HG03571 (cell line): ENCODE measurements around the gene RBM45.
"Not testable (repeated sequence)": the region's sequence is repeated elsewhere in the genome, so short reads cannot be mapped to it uniquely, and the experiment has no call there.

ENCODE experiments used
- ATAC-seq: cut with Tn5 transposase; IDR thresholded peaks from one replicate; pipeline ENCODE4 v1.9.1; 2021; ENCODE audit not compliant: unreplicated experiment

The RBM45 gene

DNA sequence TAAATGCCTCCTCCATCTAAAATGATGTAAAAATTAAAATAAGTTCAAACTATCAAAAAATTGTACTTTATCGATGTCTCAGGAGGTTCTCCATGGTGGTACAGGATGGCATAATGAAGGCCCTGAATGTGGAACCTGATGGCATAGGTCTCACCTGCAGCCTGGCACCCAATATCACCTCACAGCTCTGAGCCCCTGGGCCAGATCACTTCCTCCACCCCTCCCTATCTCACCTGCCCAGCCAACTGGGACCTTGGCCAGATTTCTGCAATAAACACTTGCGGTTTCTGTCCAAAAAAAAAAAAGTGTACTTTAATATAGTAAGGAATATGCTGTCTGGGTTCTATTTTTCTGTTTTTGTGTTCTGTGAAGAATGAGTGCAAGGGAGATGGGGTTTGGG lies 6.7 kb upstream of the RBM45 start:
- ATAC-seq = no peak

DNA sequence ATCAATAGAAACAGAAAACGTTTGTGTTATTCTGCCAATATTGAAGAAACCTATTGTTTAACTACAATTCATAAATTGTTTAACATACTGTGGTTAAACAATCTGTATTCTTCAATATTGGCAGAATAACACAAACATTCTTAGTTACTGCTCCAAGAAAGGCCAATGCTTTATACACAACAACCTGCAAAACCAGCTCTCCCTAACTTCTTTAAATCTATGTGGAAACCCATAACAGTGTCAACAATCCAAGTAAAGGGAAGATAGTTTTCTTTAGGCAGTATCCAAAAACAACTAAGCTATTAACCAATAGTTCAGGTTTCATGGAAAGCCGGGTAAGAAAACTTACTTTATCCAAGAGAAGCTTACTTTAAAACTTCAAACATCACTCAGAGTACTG lies 6.2 kb upstream of the RBM45 start:
- ATAC-seq = no peak

DNA sequence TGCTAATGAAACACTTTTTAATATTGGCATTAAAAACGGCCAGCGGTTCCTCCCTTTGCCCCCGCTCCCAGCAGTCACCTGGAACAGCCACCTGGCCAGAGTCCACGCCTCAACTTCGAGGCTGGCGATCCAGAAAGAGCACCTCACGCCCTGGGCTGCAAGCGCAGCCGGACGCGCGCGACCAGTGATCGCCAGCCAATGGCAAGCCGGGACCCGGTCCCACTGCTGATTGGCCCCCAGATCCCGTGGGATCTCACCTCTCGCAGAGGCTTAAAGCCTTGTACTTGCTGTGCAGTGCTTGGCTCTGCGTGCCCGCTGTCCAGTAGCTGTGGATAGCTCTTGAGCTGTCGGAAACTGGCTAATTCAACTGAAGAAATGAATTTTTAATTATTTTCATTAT lies 4.1 kb upstream of the RBM45 start:
- no peak for ATAC-seq

DNA sequence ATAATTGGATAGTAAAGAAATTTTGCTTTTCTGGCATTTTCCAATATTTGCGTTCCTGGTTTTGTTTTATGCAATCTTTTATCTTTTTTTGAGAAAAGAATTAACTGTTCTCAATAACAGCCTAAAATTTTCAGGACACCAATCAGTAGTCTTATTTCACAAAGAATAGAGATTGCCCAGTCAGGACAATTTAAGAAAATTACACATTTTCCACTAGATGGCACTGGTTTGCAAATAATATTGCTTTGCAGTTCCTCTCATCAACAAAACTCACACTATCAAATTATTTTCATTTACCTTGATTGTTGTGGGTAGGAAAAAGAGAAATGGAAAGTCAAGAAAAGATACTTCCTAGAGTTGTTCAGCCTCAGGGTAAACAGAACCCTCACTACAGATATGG lies 2.4 kb upstream of the RBM45 start:
- no peak for ATAC-seq

DNA sequence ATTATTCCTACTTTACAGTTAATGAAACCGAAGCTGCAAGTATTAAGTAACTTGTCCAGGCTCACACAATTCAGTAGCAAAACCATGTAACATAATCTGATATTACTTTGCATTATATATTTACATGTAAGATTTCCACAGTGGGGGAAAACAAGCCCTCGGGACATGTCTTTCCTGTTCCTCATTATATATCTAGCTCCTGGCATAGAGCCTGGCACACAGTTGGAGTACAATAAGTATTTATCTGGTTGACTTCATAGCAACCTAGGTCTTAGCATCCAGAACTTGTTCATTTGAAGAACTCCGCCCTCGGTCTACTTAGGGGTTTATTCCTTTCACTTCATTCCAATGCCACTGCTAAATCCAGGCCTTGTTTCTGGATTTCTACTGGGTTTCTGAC lies 1.6 kb upstream of the RBM45 start:
- ATAC-seq = no peak

DNA sequence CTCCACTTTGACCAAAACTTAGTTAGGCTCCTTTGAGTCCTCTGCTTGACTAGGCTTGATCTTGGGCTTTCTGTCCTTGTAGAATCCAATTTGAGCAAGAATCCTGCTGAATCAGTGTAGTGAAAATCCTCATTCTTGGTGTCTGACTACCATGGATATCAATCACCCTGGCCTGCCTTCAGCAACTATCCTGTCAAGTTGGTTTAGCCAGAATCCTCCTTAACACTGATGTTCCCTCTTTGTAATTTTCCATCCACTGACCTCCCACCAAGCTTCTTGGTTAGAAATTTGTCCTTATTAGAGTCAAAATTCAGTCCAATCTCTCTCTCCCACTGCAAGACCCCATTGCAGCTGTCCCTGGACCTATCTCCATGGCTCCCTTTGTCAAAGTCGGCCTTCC lies 494 bp upstream of the RBM45 start:
- peak; percentile 1 for ATAC-seq

DNA sequence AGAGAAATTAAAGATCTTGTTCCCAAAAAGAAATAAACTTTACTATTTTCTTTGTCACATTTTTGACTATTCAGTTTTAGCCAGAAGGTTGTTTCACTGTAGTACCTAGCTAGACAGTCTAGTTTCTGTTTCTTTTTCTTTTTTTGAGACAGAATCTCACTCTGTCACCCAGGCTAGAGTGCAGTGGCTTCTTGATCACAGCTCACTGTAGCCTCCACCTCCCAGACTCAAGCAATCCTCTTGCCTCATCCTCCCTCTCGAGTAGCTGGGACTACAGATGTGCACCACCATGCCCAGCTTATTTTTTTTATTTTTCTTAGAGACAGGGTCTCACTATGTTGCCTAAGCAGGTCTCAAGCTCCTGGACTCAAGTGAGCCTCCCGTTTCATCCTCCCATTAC lies 2.2 kb downstream of the RBM45 start:
- ATAC-seq = no peak

DNA sequence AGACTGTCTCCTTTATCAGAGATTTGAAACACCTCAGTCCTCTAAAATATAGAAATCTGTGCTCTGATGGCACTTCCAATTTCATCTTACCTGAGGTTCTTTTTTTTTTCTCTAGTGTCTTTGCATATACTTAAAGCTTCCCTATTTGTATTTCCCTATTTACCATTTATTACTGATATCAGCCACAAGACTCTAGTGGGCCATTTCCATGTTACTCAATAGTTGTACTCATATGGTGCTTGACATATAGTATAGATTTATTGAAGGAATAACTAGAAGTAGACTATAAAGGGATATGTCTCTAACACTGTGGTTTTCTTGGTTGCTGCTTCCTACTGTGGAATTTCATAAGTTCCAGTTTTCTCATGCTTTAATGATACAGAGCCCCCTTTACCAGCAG lies 3.0 kb downstream of the RBM45 start:
- ATAC-seq = no peak

GRCh38 chr2:178117725-178118124 lies 5.5 kb downstream of the RBM45 start:
- ATAC-seq = no peak

- ATAC-seq = no peak
These were observed 7.1 kb downstream of the RBM45 start for GRCh38 chr2:178119179-178119922.

DNA sequence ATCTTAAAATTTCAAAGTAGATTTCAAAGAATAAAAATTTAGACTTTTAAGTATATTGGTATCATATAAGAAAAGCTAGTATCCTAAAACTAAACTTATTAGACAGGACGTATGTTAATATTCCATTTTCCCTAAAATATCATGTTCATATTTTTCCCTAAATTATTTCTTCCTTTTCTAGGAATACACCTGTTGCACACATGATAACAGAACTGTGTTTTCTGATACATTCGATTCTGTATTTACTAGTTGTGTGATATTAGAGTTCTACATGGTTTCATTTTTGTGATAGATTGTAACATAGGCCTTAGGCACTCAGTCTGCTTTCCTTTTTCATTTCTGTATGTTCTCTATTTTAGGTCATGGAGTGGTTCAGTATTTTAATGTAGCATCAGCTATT lies 10.9 kb downstream of the RBM45 start:
- ATAC-seq = no peak

- ATAC-seq = no peak
These were observed 12.9 kb downstream of the RBM45 start for GRCh38 chr2:178125125-178125524.

- ATAC-seq = no peak
These were observed 13.6 kb downstream of the RBM45 start for GRCh38 chr2:178125862-178126261.

DNA sequence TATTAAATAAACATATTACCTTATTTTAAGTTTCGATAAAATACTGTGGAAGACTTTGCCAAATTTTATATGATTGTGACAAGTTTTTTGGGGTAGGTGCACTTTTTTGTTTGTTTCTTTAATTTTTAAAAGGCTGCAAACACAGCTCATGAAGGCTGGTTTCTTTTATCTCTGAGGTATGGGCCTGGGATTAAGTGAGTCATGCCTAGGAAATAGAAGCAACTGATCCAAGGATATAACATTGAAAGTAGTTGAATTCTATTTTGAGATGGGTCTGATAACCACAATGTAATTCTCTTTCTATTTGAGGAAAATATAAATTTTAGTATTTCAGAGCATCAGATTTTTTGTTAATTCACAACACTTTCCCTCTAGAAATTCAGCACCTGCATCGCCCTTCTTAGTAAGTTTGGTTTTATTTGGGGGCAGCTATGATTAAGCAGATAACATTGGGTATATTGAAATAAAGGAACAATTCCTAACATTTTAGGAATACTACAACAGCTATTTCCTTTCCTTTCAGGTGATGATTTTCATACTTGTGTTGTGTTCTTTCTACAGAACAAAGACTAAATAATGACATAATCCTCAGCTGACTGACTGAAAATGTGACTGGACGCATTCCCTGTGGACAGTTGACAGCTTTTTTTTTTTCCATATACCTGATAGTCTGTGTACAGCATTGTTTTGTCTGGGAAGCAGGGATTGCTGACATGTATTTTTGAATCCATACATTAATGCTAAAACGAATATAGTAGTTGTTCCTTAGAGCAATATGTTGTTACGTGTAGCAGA lies 16.8 kb downstream of the RBM45 start:
- ATAC-seq = no peak

DNA sequence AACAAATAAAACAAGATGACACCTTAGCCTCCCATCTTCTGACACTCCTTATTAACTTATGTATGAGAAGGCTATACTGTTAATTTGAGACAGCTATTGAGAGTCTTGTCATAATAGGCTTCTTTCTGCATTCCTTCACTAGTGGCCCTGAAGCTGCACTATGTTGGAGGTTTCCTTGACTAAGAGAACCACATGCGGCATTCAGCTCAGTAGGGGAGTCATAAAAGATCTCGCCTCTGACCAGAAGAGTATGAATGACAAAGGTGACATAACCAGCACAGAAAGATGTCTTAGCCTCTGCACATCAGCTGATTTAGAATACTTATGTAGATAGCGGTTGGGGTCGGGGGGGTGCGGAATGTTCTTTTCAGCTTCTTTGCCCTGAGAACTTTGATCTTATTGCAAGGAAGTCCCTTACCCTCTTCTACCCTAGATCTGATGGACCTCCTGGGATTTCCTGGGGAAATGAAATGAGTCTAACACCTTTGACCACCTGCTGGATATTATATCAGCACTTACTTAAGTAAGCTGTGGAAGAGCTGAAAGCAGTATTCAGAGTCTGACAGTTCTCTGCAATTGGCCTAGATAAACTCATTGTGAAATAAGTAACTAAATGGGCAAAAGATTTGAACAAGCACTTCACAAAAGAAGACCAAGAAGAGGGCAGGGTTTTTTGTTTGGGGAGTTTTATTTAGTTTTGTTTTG lies 24.2 kb downstream of the RBM45 start:
- no peak for ATAC-seq

GRCh38 chr2:178142274-178143065 lies 30.2 kb downstream of the RBM45 start:
- ATAC-seq = no peak

DNA sequence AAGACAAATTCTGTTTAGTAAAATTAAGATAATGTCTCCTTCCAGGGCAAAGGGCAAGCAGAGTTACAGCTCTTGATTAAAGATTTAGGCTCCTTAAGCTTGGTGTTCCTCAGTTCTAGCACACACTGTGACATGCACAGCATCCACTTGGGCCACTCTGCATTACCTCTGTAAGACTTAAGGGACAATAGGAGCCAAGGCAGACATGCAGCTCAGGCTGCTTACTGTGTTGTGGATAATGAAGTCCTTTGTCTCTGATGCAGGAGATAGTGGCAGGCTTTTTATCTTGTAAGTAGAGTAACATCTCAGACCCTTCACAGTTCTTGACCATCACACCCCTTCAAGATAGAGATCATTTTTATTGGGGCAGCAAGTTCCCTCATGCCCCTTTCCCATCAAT lies 31.2 kb downstream of the RBM45 start:
- ATAC-seq = no peak

DNA sequence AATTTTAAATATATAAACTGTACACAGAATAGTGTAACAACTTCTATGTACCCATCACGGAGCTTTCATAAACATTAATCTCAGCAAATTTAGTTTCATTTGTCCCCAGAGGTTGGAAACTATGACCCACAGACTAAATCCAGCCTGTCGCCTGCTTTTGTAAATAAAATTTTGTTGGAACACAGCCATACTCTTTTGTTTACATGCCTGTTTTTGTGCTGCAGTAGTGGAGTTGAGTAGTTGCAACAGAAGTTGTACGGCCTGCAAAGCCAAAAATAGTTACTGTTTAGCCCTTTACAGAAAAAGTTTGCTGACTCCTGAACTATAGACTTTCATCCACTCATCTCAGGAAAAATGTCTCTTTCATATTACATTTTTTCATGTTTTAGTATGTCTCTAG lies 39.8 kb downstream of the RBM45 start:
- no peak for ATAC-seq

GRCh38 chr2:178152542-178152941 lies 40.3 kb downstream of the RBM45 start:
- ATAC-seq = no peak

DNA sequence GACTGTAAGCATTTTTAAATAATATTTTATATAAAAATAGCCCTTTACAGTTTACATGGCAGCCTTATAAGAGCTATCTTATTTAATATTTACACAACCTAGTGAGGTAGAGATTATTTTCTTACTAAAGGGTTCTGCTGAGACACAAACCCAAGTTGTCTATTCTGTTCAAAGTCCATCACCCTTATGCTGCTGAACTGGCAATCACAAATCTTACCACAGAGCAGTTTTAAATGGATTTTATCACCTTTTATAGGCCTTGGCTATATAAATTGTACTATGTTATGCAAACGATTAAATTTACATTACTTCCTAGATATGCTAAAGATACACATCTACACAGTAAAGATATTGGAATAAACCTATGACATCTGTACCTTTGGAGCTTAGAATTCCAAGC lies 40.7 kb downstream of the RBM45 start:
- no peak for ATAC-seq

DNA sequence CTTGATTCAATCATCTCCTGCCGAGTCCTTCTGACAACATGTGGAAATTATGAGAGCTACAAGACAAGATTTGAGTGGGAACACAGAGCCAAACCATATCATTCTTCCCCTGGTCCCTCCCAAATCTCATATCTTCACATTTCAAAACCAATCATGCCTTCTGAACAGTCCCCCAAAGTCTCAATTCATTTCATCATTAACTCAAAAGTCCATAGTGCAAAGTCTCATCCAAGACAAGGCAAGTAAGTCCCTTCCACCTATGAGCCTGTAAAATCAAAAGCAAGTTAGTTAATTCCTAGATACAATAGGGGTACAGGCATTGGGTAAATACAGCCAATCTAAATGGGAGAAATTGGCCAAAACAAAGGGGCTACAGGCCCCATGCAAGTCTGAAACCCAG lies 41.6 kb downstream of the RBM45 start:
- not testable (repeated sequence) for ATAC-seq
